HL-60 (cell line): ENCODE data around the gene SLC29A3.

Experiments
- DNase-seq, 2 experiments: peaks; one replicate each; pipeline ENCODE4 v3.0.0-alpha.2; 2010 to 2020; ENCODE audit warnings: low read depth in 1 of 2, low spot score in 1 of 2
- H3K27ac ChIP-seq: fragments of 250-450 bp; sonication (Bioruptor Pico); replicated peaks from 2 replicates; pipeline ENCODE4 v1.5.1; 2020; ENCODE audit warnings: mild to moderate bottlenecking, moderate library complexity
- H3K27me3 ChIP-seq: fragments of 250-450 bp; sonication (Bioruptor Pico); 2 replicates; pipeline ENCODE4 v1.5.1; 2021; ENCODE audit warnings: mild to moderate bottlenecking, moderate library complexity; ENCODE audit not compliant: insufficient read depth, poor library complexity, severe bottlenecking
- H3K4me3 ChIP-seq: replicated peaks from 2 replicates; pipeline ENCODE4 v1.5.1; 2011; ENCODE audit warnings: mild to moderate bottlenecking, control low read depth, low read length; ENCODE audit not compliant: insufficient read depth
- CTCF ChIP-seq: IDR thresholded peaks from one replicate; pipeline ENCODE4 v1.5.1; 2011; ENCODE audit warnings: low read length, control low read depth, inconsistent platforms; ENCODE audit not compliant: insufficient read depth
- GABPA ChIP-seq: IDR thresholded peaks from 2 replicates; pipeline ENCODE4 v1.6.1; 2012; ENCODE audit warnings: low read depth
- POLR2AphosphoS5 ChIP-seq: IDR thresholded peaks from 2 replicates; pipeline ENCODE4 v1.6.1; 2012; ENCODE audit warnings: low read depth
- SPI1 ChIP-seq: IDR thresholded peaks from 2 replicates; pipeline ENCODE4 v1.6.1; 2012; ENCODE audit warnings: low read depth, mild to moderate bottlenecking, borderline replicate concordance
- TF ChIP-seq, protein P1 (sequence below): IDR thresholded peaks from 2 replicates; pipeline ENCODE4 v1.6.1; 2012; ENCODE audit warnings: low read depth; ENCODE audit not compliant: insufficient replicate concordance

The SLC29A3 gene

GRCh38 chr10:71286521-71287294, 32.4 kb upstream of the SLC29A3 start:
- no peak overlapping the region for H3K27ac ChIP-seq
- no peak for TF ChIP-seq GABPA
- TF ChIP-seq POLR2AphosphoS5: no peak
- TF ChIP-seq, protein P1, sequence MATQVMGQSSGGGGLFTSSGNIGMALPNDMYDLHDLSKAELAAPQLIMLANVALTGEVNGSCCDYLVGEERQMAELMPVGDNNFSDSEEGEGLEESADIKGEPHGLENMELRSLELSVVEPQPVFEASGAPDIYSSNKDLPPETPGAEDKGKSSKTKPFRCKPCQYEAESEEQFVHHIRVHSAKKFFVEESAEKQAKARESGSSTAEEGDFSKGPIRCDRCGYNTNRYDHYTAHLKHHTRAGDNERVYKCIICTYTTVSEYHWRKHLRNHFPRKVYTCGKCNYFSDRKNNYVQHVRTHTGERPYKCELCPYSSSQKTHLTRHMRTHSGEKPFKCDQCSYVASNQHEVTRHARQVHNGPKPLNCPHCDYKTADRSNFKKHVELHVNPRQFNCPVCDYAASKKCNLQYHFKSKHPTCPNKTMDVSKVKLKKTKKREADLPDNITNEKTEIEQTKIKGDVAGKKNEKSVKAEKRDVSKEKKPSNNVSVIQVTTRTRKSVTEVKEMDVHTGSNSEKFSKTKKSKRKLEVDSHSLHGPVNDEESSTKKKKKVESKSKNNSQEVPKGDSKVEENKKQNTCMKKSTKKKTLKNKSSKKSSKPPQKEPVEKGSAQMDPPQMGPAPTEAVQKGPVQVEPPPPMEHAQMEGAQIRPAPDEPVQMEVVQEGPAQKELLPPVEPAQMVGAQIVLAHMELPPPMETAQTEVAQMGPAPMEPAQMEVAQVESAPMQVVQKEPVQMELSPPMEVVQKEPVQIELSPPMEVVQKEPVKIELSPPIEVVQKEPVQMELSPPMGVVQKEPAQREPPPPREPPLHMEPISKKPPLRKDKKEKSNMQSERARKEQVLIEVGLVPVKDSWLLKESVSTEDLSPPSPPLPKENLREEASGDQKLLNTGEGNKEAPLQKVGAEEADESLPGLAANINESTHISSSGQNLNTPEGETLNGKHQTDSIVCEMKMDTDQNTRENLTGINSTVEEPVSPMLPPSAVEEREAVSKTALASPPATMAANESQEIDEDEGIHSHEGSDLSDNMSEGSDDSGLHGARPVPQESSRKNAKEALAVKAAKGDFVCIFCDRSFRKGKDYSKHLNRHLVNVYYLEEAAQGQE: no peak
- no peak for TF ChIP-seq CTCF
- no peak for TF ChIP-seq SPI1
- no peak overlapping the region for H3K4me3 ChIP-seq
- no peaks in the 10 kb centered on the region for H3K27me3 ChIP-seq
- no peak for DNase-seq

DNA sequence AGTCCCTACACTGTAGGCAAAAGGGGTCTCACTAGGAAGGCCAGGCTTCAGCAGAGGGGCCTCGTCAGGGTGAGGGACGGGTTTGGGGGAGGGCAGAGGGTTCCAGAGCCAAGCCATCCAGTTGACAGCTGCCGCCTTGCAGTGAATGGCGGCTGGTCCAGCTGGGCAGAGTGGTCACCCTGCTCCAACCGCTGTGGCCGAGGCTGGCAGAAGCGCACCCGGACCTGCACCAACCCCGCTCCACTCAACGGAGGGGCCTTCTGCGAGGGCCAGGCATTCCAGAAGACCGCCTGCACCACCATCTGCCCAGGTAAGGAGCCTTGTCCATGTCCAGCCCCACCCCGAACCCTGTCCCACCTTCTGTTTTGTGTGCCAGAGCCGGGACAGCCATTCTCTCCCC, 31.6 kb upstream of the SLC29A3 start:
- TF ChIP-seq SPI1 (no peak), GABPA (no peak), POLR2AphosphoS5 (no peak), CTCF (no peak)
- TF ChIP-seq, protein P1: no peak
- Histone ChIP-seq H3K27ac (no peak overlapping the region), H3K27me3 (no peaks in the 10 kb centered on the region)

DNA sequence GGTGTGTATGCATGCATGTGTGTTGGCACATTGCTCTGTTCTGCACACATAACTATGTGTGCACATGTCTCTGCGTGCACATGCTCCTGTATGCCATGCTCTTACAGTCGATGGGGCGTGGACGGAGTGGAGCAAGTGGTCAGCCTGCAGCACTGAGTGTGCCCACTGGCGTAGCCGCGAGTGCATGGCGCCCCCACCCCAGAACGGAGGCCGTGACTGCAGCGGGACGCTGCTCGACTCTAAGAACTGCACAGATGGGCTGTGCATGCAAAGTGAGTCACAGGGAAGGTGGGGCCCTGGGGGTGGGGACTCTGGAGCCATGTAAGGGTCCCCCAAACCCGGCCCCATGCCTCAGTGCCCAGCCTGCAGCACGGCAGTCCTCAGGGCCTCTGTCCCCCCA, 30.6 kb upstream of the SLC29A3 start:
- no peak overlapping the region for H3K27ac ChIP-seq
- H3K27me3 ChIP-seq: no peaks in the 10 kb centered on the region
- no peak for DNase-seq
- TF ChIP-seq GABPA: no peak
- TF ChIP-seq POLR2AphosphoS5: no peak
- TF ChIP-seq, protein P1: no peak
- TF ChIP-seq SPI1: no peak
- TF ChIP-seq CTCF: no peak
- no peak overlapping the region for H3K4me3 ChIP-seq

More for the DNA sequence above, 31.6 kb upstream of the SLC29A3 start:
- H3K4me3 ChIP-seq: no peak overlapping the region
- no peak for DNase-seq
